Panc1 (cell line): ENCODE results near the gene DRGX. TPM values are rescaled to one million over a fixed set of nuclear protein-coding genes. Genes with fewer than 3 reads are reported as not detected.

Experiments used
- ATAC-seq: fragments of 200-7000 bp; cut with Tn5 transposase; 2 replicates; pipeline ENCODE4 v1.9.1; 2020; ENCODE audit warnings: mild to moderate bottlenecking, moderate library complexity
- BruUV-seq: library from RNA; stranded (reverse); fragments of 400-500 nt; replicated peaks from 2 replicates; lab custom pipeline; 2021; lab: Mats Ljungman, UMichigan
- CTCF ChIA-PET: fragments of 300-600 bp; sonication (Branson Sonifier 250); formaldehyde crosslinking; loops from one replicate; lab custom pipeline; 2022; ENCODE audit warnings: antibody characterized with exemption; lab: Charles Lee
- POLR2A ChIA-PET: fragments of 300-600 bp; sonication (Branson Sonifier 250); formaldehyde crosslinking; loops from one replicate; lab custom pipeline; 2022; ENCODE audit warnings: antibody characterized with exemption; lab: Charles Lee
- DNase-seq: peaks from one replicate; pipeline ENCODE4 v3.0.0-alpha.2; 2010; ENCODE audit warnings: low read depth, low spot score
- H3K27ac ChIP-seq: 2 replicates; pipeline ENCODE4 v1.5.1; 2011; ENCODE audit warnings: mild to moderate bottlenecking, low read length, inconsistent platforms
- H3K27me3 ChIP-seq: fragments of 200-500 bp; sonication (Bioruptor generic); 2 replicates; pipeline ENCODE4 v1.6.0; 2014; ENCODE audit warnings: low read length, inconsistent platforms; ENCODE audit not compliant: control insufficient read depth, insufficient read depth
- H3K36me3 ChIP-seq: fragments of 200-500 bp; sonication (Bioruptor generic); 2 replicates; pipeline ENCODE4 v1.5.1; 2014; ENCODE audit warnings: inconsistent platforms, mild to moderate bottlenecking, low read length, moderate library complexity; ENCODE audit not compliant: control insufficient read depth, insufficient read depth
- H3K4me1 ChIP-seq: 2 replicates; pipeline ENCODE4 v1.5.1; 2011; ENCODE audit warnings: inconsistent platforms, mild to moderate bottlenecking, low read length, moderate library complexity; ENCODE audit not compliant: control insufficient read depth, insufficient read depth
- H3K4me3 ChIP-seq, 2 experiments: 2 replicates each; pipeline ENCODE4 v1.5.1; 2011 to 2012; ENCODE audit warnings: low read depth in 2 of 2, low read length in 2 of 2, mild to moderate bottlenecking in 2 of 2, inconsistent platforms in 1 of 2, moderate library complexity in 1 of 2
- H3K9me3 ChIP-seq: fragments of 200-500 bp; sonication (Bioruptor generic); 2 replicates; pipeline ENCODE4 v1.5.1; 2014; ENCODE audit warnings: low read depth, mild to moderate bottlenecking, inconsistent platforms, low read length, moderate library complexity; ENCODE audit not compliant: control insufficient read depth, insufficient read depth
- POLR2AphosphoS5 ChIP-seq: IDR thresholded peaks from 2 replicates; pipeline ENCODE4 v1.6.1; 2012; ENCODE audit warnings: mild to moderate bottlenecking, low read depth, low read length, moderate library complexity
- REST ChIP-seq, 2 experiments: IDR thresholded peaks; 2 replicates each; pipeline ENCODE4 v1.6.1; 2011 to 2012; ENCODE audit warnings: low read depth in 2 of 2, control low read depth in 1 of 2, low read length in 1 of 2, mild to moderate bottlenecking in 1 of 2, moderate library complexity in 1 of 2; ENCODE audit not compliant: insufficient read depth in 1 of 2
- SIN3A ChIP-seq: IDR thresholded peaks from 2 replicates; pipeline ENCODE4 v1.6.1; 2012; ENCODE audit warnings: low read depth, mild to moderate bottlenecking, low read length, moderate library complexity, borderline replicate concordance; ENCODE audit not compliant: insufficient read depth
- TCF7L2 ChIP-seq: IDR thresholded peaks from 2 replicates; pipeline ENCODE4 v1.6.1; 2011; ENCODE audit warnings: mild to moderate bottlenecking, low read depth, low read length, inconsistent platforms
- in situ Hi-C: cut with HindIII; loops from 2 replicates; pipeline ENCODE4 v1.10.0; 2016; ENCODE audit warnings: low sequenced_read_pairs, low pct_unique_long_range_greater_than_20kb
- intact Hi-C: fragments of 100-400 bp; cut with micrococcal nuclease; formaldehyde crosslinking; loops from one replicate; pipeline ENCODE4 v1.10.0; 2022; ENCODE audit not compliant: unreplicated experiment
- total RNA-seq: library from RNA; stranded (reverse); gene quantifications from one replicate; pipeline ENCODE4 v1.2.1, GENCODE V29; 2021; ENCODE audit not compliant: unreplicated experiment
- TF ChIP-seq, protein P1 (sequence below): fragments of 450-650 bp; IDR thresholded peaks from 2 replicates; pipeline ENCODE4 v1.5.1; 2017; ENCODE audit warnings: mild to moderate bottlenecking

Gene DRGX
- total RNA-seq, 1 experiment from 2014 or later: 0.15 TPM

GRCh38 chr10:49332333-49332732 is 63.6 kb downstream of the DRGX start:
- ChIA-PET POLR2A (no interaction called here), CTCF (no interaction called here)
- peaks cover 5% of the 10 kb centered on the region; the same call in 1 of the 2 replicates for H3K27me3 ChIP-seq
- intact Hi-C loops: no loop called here
- no peak for DNase-seq
- H3K9me3 ChIP-seq: no peaks in the 10 kb centered on the region
- no peak overlapping the region for H3K4me3 ChIP-seq
- ATAC-seq: no peak
- TF ChIP-seq TCF7L2: no peak
- TF ChIP-seq POLR2AphosphoS5: no peak
- TF ChIP-seq, protein P1, sequence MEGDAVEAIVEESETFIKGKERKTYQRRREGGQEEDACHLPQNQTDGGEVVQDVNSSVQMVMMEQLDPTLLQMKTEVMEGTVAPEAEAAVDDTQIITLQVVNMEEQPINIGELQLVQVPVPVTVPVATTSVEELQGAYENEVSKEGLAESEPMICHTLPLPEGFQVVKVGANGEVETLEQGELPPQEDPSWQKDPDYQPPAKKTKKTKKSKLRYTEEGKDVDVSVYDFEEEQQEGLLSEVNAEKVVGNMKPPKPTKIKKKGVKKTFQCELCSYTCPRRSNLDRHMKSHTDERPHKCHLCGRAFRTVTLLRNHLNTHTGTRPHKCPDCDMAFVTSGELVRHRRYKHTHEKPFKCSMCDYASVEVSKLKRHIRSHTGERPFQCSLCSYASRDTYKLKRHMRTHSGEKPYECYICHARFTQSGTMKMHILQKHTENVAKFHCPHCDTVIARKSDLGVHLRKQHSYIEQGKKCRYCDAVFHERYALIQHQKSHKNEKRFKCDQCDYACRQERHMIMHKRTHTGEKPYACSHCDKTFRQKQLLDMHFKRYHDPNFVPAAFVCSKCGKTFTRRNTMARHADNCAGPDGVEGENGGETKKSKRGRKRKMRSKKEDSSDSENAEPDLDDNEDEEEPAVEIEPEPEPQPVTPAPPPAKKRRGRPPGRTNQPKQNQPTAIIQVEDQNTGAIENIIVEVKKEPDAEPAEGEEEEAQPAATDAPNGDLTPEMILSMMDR: no peak
- TF ChIP-seq SIN3A: no peak
- TF ChIP-seq REST (IDR thresholded peaks at IDR 0.05; ENCODE audit: insufficient read depth in 1 of 2, low read depth in 2 of 2, low read length in 1 of 2): no peak
- H3K27ac ChIP-seq: no peak overlapping the region
- no TSS peak for BruUV-seq
- H3K4me1 ChIP-seq: no peaks in the 10 kb centered on the region
- in situ Hi-C loops: no loop called here
- no peaks in the 10 kb centered on the region for H3K36me3 ChIP-seq

GRCh38 chr10:49331431-49331830 is 64.5 kb downstream of the DRGX start:
- in situ Hi-C loops (no loop called here), intact Hi-C loops (no loop called here)
- BruUV-seq: no TSS peak
- no peak for TF ChIP-seq POLR2AphosphoS5
- TF ChIP-seq, protein P1: no peak
- TF ChIP-seq TCF7L2: no peak
- no peak for TF ChIP-seq SIN3A
- no peak for TF ChIP-seq REST (IDR thresholded peaks at IDR 0.05; ENCODE audit: insufficient read depth in 1 of 2, low read depth in 2 of 2, low read length in 1 of 2)
- ChIA-PET POLR2A (interaction anchor here (0.6 kb wide), 1 partner anchor 171 kb away, joined by 3 read pairs; no protein-coding TSS in a partner anchor), CTCF (no interaction called here)
- H3K4me1 ChIP-seq: no peaks in the 10 kb centered on the region
- ATAC-seq (no peak), DNase-seq (no peak)
- H3K9me3 ChIP-seq: no peaks in the 10 kb centered on the region
- peaks cover 3% of the 10 kb centered on the region; the same call in 1 of the 2 replicates for H3K27me3 ChIP-seq
- H3K27ac ChIP-seq: no peak overlapping the region
- no peak overlapping the region for H3K4me3 ChIP-seq
- H3K36me3 ChIP-seq: no peaks in the 10 kb centered on the region
